Mucosa of rectum (tissue), 2 donors: ENCODE results near the gene SMARCC1.

ENCODE experiments used
- H3K27ac ChIP-seq, 2 donors: one replicate each; pipeline ENCODE4 v1.7.0; 2013; ENCODE audit warnings: inconsistent platforms in 2 of 2, low read depth in 2 of 2, low read length in 2 of 2
- H3K27me3 ChIP-seq, 2 donors: one replicate each; pipeline ENCODE4 v1.7.0; 2013; ENCODE audit warnings: low read length in 2 of 2; ENCODE audit not compliant: control insufficient read depth in 2 of 2, insufficient read depth in 2 of 2
- H3K36me3 ChIP-seq, 2 donors: one replicate each; pipeline ENCODE4 v1.7.0; 2013; ENCODE audit warnings: low read length in 2 of 2; ENCODE audit not compliant: control insufficient read depth in 2 of 2, insufficient read depth in 2 of 2
- H3K4me1 ChIP-seq, 2 donors: one replicate each; pipeline ENCODE4 v1.7.0; 2013; ENCODE audit warnings: low read length in 2 of 2, mild to moderate bottlenecking in 1 of 2; ENCODE audit not compliant: control insufficient read depth in 2 of 2, insufficient read depth in 2 of 2
- H3K4me3 ChIP-seq, 2 donors: one replicate each; pipeline ENCODE4 v1.7.0; 2013; ENCODE audit warnings: low read length in 2 of 2
- H3K9ac ChIP-seq, 2 donors: one replicate each; pipeline ENCODE4 v1.7.0; 2013; ENCODE audit warnings: low read length in 2 of 2, low read depth in 1 of 2, mild to moderate bottlenecking in 1 of 2
- H3K9me3 ChIP-seq, 2 donors: one replicate each; pipeline ENCODE4 v1.7.0; 2013; ENCODE audit warnings: low read length in 2 of 2; ENCODE audit not compliant: control insufficient read depth in 2 of 2
- donor health status: healthy.
- donor health status: Normal muscosa, but diverticular disease.

SMARCC1 gene

DNA sequence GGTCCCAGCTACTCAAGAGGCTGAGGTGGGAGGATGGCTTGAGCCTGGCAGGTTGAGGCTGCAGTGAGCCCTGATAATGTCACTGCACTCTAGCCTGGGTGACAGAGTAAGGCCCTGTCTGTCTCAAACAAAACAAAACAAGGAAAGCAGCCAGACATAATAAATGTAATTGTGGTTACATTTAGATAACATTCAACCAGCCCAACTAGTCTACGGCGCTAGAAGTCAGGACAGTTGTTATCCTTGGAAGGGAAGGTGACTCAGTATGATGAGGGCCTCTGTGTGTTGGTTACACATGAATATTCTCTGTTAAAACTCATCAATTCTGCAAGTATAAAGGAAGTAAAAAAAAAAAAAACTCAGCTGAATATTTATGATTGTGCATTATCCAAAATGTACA is 176.0 kb downstream of the SMARCC1 start:
- no peak overlapping the region for H3K4me3 ChIP-seq
- no peaks in the 10 kb centered on the region for H3K27me3 ChIP-seq
- no peak overlapping the region for H3K27ac ChIP-seq
- H3K9ac ChIP-seq: no peak overlapping the region
- H3K9me3 ChIP-seq: no peaks in the 10 kb centered on the region
- peaks cover 17 to 39% of the 10 kb centered on the region in 2 donors for H3K36me3 ChIP-seq
- H3K4me1 ChIP-seq: peaks cover 16 to 19% of the 10 kb centered on the region in 2 donors

- Histone ChIP-seq H3K36me3 (peaks cover 6 to 35% of the 10 kb centered on the region in 2 donors), H3K27me3 (no peaks in the 10 kb centered on the region)
Measured at GRCh38 chr3:47604145-47604544, 177.5 kb downstream of the SMARCC1 start.

GRCh38 chr3:47603332-47603731 is 178.4 kb downstream of the SMARCC1 start:
- H3K27me3 ChIP-seq: no peaks in the 10 kb centered on the region
- no peak overlapping the region for H3K27ac ChIP-seq
- peaks cover 16 to 19% of the 10 kb centered on the region in 2 donors for H3K4me1 ChIP-seq
- H3K9ac ChIP-seq: no peak overlapping the region
- H3K4me3 ChIP-seq: no peak overlapping the region
- H3K9me3 ChIP-seq: no peaks in the 10 kb centered on the region
- H3K36me3 ChIP-seq: peaks cover 4 to 31% of the 10 kb centered on the region in 2 donors

More at GRCh38 chr3:47604145-47604544, 177.5 kb downstream of the SMARCC1 start:
- H3K27ac ChIP-seq: no peak overlapping the region
- no peak overlapping the region for H3K4me3 ChIP-seq
- peaks cover 16 to 19% of the 10 kb centered on the region in 2 donors for H3K4me1 ChIP-seq
- H3K9ac ChIP-seq: no peak overlapping the region
- H3K9me3 ChIP-seq: no peaks in the 10 kb centered on the region

DNA sequence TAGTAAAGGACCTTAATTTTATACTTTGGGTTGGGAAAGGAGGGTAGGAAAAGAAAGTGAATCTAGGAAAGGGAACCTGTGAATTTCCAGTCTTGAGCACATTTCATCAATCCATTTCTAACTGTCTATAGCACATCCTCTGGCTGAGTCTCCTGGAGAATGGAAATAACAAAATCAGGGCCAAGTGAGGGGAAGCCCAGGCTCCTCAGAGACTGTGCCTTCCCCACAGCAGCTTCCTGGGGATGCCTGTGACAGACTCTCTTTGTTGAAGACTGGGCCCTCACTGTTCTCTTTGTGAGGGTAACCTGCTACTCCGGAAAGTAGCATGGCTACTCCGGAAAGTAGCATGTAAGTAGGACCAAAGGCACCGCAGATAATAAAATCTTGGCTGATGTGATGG is 180.4 kb downstream of the SMARCC1 start:
- Histone ChIP-seq H3K36me3 (peaks cover 3 to 27% of the 10 kb centered on the region in 2 donors), H3K9ac (no peak overlapping the region), H3K4me1 (peaks cover 10 to 12% of the 10 kb centered on the region in 2 donors), H3K9me3 (no peaks in the 10 kb centered on the region), H3K27me3 (no peaks in the 10 kb centered on the region), H3K27ac (no peak overlapping the region), H3K4me3 (no peak overlapping the region)

GRCh38 chr3:47594792-47595191 is 186.9 kb downstream of the SMARCC1 start:
- Histone ChIP-seq H3K4me1 (peaks cover 0 to 7% of the 10 kb centered on the region in 2 donors), H3K4me3 (no peak overlapping the region), H3K27ac (no peak overlapping the region), H3K9ac (no peak overlapping the region), H3K9me3 (no peaks in the 10 kb centered on the region), H3K27me3 (no peaks in the 10 kb centered on the region), H3K36me3 (peaks cover 11 to 19% of the 10 kb centered on the region in 2 donors)

DNA sequence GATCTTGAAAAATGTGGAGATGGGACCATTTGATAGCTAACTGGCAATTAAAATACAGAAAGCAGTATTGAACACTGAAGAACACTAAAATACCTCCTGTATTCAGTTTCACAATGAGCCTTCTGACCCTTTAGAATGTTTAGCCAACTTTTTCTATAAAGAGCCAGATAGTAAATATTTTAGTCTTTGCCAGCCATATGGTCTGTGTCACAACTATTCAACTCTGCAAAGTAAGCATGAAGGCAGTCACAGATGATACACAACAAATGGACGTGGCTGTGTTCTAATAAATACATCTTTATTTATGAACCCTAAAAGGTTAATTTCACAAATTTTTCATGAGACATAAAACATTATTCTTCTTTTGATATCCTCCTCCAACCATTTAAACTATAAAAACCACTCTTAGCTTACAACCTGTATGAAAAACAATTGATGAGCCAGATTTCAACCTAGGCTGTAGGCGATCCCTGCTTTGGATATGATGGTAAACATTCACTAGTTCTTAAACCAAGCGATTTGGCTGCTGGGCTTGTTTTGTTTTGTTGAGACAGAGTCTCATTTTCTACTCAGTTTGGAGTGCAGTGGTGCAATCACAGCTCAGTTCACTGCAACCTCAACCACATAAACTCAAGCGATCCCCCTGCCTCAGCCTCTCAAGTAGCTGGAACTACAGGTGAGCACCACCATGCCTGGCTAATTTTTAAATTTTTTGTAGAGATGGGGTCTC is 189.5 kb downstream of the SMARCC1 start:
- H3K27ac ChIP-seq: no peak overlapping the region

DNA sequence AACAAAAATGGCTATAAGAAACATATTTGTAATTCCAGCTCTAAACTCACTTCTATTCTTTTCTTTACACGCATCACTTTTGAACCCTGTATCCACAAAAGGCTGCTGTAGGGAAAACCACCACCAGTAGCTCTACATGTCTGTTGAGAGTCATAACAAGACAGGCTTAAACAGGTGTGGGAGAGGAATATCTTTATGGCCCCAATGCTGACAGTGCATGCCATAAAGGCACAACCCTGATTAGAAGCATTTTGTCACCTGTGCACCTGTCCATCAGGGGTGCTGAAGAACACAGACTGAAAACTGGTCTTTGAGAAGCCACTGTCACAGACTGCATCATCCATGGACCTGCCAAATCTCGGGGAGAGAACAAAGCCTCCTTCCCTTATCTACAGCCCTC is 191.5 kb downstream of the SMARCC1 start:
- Histone ChIP-seq H3K4me3 (no peak overlapping the region), H3K9me3 (no peaks in the 10 kb centered on the region), H3K27me3 (no peaks in the 10 kb centered on the region), H3K9ac (no peak overlapping the region), H3K36me3 (peaks cover 24 to 44% of the 10 kb centered on the region in 2 donors), H3K27ac (no peak overlapping the region), H3K4me1 (peaks cover 0 to 8% of the 10 kb centered on the region in 2 donors)

More for the DNA sequence above, 189.5 kb downstream of the SMARCC1 start:
- Histone ChIP-seq H3K9ac (no peak overlapping the region), H3K9me3 (no peaks in the 10 kb centered on the region), H3K36me3 (peaks cover 16 to 35% of the 10 kb centered on the region in 2 donors), H3K27me3 (no peaks in the 10 kb centered on the region), H3K4me3 (no peak overlapping the region), H3K4me1 (peaks cover 0 to 8% of the 10 kb centered on the region in 2 donors)

- Histone ChIP-seq H3K4me1 (peaks cover 0 to 8% of the 10 kb centered on the region in 2 donors), H3K27ac (no peak overlapping the region), H3K27me3 (no peaks in the 10 kb centered on the region), H3K4me3 (no peak overlapping the region), H3K36me3 (peaks cover 26 to 40% of the 10 kb centered on the region in 2 donors), H3K9me3 (no peaks in the 10 kb centered on the region), H3K9ac (no peak overlapping the region)
Measured at GRCh38 chr3:47588587-47588986, 193.1 kb downstream of the SMARCC1 start.

DNA sequence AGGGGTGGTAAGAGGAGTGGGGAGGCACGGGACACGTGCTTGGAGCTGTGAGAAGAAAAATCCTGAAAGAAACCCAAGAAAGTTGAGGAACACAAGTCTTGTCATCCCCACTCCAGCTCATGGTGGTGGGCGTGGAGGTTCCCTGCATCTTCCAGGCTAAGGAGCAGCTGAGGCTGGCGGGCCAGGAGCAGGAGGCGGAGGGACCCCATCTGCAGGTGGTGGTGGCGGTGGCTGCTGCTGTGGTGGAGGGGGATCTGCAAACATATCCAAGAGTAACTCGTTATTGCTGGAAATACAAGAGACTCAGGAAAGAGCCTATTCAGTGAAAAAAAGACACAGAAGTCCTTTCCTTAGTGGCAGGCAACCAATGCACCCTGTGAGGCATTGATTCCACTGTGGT is 193.6 kb downstream of the SMARCC1 start:
- H3K36me3 ChIP-seq: peaks cover 26 to 40% of the 10 kb centered on the region in 2 donors
- H3K27ac ChIP-seq: no peak overlapping the region
- H3K4me1 ChIP-seq: peaks cover 0 to 8% of the 10 kb centered on the region in 2 donors
- H3K9me3 ChIP-seq: no peaks in the 10 kb centered on the region
- H3K27me3 ChIP-seq: no peaks in the 10 kb centered on the region
- no peak overlapping the region for H3K9ac ChIP-seq
- no peak overlapping the region for H3K4me3 ChIP-seq

DNA sequence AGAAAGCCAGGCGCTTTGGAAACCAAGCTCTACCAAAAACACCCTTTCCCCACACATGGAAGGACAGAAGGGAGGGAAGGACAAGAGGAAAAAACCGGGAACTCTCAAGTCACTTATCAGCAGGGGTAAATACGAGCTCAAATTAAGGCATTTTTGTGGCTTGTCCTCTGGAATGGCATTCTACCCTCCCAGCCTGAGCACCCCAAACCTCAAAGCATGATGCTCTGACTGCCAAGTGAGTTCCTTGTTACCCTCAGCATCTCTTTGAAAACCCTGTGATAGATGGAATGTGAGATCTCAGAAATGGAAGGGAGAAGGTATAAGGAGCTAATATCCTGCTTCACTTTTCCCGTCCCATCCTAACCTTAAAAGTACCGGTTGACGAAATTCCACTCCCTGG is 194.9 kb downstream of the SMARCC1 start:
- Histone ChIP-seq H3K27ac (no peak overlapping the region), H3K9me3 (no peaks in the 10 kb centered on the region), H3K36me3 (peaks cover 26 to 40% of the 10 kb centered on the region in 2 donors), H3K9ac (no peak overlapping the region), H3K27me3 (no peaks in the 10 kb centered on the region), H3K4me1 (peaks cover 0 to 8% of the 10 kb centered on the region in 2 donors), H3K4me3 (no peak overlapping the region)
